HG03460 (cell line): Measurements from ENCODE around the gene ZSCAN2.

Experiments used
- ATAC-seq: cut with Tn5 transposase; IDR thresholded peaks from one replicate; pipeline ENCODE4 v1.9.1; 2021; ENCODE audit not compliant: unreplicated experiment

ZSCAN2 gene

DNA sequence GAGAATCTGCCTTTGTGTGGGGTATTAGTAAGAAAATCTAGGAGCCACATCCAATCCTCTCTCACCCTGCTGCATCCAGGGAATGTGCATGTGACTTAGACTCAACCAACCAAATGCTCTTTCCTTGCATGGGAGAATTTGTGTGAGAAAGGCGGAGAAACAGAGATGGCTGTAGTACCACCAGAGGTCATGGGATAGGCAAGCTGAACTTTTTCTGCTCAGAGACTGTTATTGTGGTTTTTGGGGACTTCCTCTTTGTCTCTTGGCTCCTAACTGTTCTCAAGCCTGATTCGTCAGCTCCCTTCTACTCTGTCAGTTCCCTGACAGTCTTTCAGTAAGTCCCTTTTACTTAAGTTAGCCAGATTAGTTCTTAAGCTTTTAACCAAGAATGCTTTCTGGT lies 2.6 kb upstream of the ZSCAN2 start:
- ATAC-seq = peak; percentile 33

DNA sequence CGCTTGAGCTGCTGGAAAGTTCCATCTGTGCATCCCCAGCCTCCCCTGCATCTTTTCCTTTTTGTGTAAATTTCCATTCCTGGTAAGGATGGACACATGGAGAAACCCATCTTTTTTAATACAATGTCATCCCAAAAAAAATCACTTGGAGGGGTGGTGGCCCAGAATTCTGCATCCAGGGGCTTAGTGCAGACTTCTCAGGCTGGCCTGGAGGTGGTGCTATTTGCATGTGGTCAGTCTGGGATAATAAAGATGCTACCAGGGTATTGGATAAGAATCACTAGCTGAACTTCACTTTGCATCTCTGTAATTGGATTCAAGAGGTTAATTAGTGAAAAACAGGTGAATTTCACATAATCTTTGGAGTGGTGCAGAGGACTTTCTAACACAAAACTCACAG lies 1.8 kb upstream of the ZSCAN2 start:
- no peak for ATAC-seq

DNA sequence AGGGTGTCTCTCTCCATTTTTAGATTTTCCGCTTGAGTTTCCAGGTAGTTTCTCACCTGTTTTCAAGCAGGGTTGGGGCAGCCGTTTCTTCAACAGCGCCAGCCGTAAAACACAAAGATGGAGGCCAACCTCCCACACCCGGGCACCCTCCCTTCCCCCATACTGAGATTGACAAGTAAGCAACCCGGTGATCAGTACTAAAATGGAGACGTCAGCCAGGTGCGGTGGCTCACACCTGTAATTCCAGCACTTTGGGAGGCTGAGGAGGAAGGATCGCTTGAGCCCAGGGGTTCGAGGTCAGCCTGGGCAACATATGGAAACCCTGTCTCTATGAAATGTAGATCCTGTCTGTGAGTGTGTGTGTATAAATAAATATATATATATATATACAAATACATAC lies 903 bp upstream of the ZSCAN2 start:
- no peak for ATAC-seq

DNA sequence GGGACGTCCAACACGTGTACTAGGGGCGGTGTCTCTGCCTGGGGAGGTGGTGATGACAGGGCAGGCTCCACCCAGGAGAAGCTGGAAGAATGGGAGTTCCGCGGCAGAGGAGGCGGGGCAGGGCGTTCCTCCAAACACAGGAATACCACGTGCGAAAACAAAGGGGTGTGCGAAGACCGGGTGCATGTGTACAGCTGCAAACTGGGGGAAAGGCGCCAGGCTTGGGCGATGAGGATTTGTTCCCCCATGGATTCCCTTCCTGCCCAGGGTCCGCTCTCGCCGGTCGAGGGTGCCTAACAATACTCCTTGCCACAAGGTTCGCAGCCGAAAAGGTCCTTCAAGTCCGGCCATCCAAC lies 500 bp upstream of the ZSCAN2 start:
- ATAC-seq = peak; percentile 3

DNA sequence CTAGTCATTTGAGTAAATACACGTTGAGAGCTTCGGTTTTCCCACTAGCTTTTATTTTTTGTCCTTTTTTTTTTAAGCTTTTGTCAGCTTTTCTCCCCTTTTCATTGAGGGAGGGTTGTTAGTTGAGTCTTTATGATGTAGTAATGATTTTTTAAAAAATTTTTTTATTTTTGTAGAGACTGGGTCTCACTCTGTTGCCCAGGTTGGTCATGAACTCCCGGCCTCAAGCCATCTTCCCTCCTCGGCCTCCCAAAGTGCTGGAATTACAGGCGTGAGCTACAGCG lies 688 bp downstream of the ZSCAN2 start:
- no peak for ATAC-seq

DNA sequence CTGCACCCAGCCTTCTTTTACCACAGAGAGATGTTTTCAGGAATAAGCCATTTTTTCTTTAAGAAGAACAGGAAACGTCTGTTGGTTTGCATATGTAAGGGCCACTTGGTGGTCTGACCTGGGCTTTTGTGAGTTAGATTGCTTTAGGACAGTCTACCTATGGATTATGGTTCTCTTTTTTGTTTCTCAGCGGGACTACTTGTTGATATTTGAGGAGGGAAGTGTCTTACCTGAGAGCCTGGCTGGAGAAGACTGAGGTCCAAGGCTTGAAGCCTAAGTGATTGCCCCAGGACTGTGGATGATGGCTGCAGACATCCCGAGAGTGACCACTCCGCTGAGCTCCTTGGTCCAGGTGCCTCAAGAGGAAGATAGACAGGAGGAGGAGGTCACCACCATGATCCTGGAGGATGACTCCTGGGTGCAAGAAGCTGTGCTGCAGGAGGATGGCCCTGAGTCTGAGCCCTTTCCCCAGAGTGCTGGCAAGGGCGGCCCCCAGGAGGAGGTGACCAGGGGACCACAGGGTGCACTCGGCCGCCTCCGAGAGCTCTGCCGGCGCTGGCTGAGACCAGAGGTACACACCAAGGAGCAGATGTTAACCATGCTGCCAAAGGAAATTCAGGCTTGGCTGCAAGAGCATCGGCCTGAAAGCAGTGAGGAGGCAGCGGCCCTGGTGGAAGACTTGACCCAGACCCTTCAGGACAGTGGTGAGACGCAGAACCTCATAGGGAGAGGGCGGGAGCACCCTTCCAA lies 3.0 kb downstream of the ZSCAN2 start:
- ATAC-seq = no peak

DNA sequence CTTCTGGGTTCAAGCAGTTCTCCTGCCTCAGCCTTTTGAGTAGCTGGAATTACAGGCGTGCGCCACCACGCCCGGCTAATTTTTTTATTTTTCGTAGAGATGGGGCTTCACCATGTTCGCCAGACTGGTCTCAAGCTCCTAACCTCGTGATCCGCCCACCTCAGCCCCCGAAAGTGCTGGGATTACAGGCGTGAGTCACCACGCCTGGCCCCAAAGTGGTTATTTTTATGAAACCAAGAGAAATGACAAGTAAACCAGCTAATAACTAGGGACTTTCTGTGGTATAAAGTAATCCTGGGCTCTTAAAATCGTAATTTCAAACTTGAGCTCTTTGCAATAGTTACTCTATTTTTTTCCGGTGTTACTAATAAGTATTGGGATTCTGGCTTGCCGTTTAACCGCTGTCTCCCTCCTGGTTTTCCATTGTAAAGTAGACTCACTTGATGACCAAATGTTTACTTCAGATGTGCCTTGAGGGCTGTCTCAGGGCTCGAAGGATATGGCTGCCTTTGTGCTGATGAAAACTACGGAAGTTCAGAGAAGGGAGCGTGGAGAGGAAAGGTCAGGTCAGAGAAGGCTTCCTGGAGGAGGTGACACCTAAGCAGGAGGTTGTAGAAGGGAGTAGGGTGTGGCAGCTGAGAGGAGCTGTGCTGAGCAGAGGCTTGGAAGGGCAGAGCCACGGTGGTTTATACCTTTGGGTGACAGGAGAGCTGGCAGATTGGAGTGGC lies 4.2 kb downstream of the ZSCAN2 start:
- ATAC-seq = no peak

DNA sequence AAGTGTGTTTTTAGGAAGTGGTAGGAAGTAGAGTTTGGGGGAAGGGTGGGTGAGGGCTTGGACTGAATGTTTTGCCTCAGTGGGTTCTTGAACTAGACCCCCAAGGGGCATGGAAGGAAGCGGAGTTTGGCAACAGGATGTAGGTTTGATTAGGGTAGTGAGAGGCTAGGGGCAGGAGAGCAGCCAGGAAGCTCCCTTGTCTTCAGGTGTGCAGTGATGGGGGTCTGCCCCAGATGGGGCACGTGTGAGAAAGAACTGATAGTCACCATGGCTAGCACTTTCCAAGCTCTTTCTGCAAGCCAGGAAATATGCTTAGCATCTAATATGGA lies 4.7 kb downstream of the ZSCAN2 start:
- no peak for ATAC-seq

DNA sequence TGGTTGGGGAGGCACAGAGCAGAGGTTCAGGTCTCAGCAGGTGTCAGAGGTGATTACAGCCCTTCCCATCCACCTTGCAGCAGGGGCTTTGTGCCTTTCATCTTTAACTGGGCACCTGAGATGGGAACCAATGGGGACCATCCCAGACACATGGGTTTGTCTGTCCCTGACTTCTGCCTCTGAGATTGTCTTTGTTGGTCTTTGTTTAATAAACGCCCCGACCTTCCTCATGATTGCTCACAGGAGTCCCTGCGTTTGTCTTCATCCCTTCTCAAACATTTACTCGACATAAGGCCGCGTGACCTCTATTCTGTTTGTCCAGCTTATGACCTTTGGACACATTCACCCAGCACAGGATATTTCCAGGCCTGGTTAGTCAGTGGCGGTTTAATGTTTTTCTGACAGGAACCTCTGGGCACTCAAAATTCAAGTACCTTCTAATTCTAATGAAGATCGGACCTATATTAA lies 5.9 kb downstream of the ZSCAN2 start:
- ATAC-seq = no peak

GRCh38 chr15:84608707-84609284 lies 8.0 kb downstream of the ZSCAN2 start:
- ATAC-seq = no peak

GRCh38 chr15:84609818-84610525 lies 9.2 kb downstream of the ZSCAN2 start:
- ATAC-seq = no peak

DNA sequence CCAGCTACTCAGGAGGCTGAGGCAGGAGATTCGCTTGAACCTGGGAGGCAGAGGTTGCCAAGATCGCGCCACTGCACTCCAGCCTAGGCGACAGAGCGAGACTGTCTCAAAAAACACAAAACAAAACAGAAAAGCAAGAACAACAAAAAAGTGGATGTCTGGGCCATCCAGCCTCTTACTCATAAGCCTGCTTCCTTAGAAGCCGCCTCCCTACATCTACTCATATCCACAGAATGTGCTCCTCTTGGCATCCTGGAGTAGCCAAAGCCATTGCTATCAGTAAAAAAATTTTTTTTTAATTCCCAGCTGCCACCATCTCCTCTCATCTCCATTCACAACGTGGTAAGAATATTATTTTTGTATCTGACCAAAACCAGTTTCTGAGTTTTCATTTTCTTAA lies 10.8 kb downstream of the ZSCAN2 start:
- ATAC-seq = no peak

- no peak for ATAC-seq
Observed at GRCh38 chr15:84616235-84616634, 15.4 kb downstream of the ZSCAN2 start.

DNA sequence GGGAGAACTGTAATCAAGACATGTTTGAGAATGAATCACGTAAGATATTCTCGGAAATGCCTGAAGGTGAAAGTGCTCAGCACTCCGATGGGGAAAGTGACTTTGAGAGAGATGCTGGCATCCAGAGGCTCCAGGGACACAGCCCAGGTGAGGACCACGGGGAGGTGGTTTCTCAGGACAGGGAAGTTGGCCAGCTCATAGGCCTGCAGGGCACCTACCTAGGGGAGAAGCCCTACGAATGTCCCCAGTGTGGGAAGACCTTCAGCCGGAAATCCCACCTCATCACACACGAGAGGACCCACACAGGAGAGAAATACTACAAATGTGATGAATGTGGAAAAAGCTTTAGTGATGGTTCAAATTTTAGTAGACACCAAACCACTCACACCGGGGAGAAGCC lies 19.8 kb downstream of the ZSCAN2 start:
- no peak for ATAC-seq

DNA sequence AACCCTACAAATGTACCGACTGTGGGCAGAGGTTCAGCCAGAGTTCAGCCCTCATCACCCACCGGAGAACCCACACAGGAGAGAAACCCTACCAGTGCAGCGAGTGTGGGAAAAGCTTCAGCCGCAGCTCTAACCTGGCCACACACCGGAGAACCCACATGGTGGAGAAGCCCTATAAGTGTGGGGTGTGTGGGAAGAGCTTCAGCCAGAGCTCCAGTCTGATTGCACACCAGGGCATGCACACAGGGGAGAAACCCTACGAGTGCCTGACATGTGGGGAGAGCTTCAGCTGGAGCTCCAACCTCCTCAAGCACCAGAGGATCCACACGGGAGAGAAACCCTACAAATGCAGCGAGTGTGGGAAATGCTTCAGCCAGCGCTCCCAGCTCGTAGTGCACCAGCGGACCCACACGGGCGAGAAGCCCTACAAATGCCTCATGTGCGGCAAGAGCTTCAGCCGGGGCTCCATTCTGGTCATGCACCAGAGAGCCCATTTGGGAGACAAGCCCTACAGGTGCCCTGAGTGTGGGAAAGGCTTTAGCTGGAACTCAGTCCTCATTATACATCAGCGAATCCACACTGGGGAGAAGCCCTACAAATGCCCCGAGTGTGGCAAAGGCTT lies 20.7 kb downstream of the ZSCAN2 start:
- ATAC-seq = no peak

DNA sequence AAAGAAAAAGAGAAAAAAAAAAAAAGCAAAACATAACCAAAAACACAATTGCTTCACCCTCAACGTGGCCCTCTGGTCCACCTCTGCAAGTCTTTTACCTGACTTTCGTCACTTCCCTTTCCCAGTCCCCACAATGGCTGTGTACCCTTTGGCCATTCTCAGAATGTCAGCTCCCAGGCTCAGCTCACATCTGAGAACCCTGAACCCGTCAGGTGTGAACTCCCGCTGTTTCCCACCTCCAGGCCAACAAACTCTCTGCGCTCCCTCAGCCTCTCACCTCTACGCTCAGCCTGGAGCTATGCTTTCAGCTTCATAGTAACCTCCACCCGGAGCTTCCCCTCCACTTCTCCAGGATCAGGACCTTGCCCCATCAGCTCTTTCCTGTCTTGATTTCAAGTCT lies 23.6 kb downstream of the ZSCAN2 start:
- no peak for ATAC-seq

DNA sequence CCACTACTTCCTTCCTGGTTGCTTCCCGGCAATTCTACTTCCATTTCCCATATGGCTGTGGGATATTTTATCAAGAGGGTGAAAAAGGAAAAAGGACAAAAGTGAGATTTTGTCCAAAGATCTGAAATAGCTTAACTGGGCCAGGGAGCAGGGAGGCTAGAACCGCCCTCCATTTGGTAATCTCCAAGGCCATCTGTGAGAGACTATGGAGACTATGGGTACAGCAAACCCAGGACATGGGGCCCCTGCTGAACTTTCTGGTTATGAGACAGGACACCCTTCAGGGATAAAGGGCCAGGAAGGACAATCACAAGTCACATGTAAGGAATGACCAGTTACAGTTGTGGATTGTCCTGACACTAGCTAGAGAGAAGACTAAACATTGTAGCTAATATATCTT lies 24.3 kb downstream of the ZSCAN2 start:
- ATAC-seq = no peak

- no peak for ATAC-seq
Observed at GRCh38 chr15:84629033-84629432, 28.2 kb downstream of the ZSCAN2 start.

DNA sequence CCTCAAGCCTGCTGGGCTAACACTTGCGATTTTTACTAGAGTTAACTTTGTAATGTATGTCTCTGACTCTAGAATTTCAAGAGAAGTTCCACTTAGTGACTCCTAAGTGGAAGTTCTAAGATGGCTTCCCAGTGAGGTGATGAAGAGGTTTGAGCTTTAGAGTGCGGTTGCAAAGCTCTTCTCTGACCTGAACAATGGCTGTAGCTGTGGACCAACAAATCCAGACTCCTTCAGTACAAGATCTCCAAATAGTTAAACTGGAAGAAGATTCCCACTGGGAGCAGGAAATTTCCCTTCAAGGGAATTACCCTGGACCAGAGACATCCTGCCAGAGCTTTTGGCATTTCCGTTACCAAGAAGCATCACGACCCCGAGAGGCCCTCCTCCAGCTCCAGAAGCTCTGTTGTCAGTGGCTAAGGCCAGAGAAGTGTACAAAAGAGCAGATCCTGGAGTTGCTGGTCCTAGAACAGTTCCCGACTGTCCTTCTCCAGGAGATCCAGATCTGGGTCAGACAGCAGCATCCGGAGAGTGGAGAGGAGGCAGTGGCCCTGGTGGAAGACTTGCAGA lies 31.0 kb downstream of the ZSCAN2 start:
- no peak for ATAC-seq

DNA sequence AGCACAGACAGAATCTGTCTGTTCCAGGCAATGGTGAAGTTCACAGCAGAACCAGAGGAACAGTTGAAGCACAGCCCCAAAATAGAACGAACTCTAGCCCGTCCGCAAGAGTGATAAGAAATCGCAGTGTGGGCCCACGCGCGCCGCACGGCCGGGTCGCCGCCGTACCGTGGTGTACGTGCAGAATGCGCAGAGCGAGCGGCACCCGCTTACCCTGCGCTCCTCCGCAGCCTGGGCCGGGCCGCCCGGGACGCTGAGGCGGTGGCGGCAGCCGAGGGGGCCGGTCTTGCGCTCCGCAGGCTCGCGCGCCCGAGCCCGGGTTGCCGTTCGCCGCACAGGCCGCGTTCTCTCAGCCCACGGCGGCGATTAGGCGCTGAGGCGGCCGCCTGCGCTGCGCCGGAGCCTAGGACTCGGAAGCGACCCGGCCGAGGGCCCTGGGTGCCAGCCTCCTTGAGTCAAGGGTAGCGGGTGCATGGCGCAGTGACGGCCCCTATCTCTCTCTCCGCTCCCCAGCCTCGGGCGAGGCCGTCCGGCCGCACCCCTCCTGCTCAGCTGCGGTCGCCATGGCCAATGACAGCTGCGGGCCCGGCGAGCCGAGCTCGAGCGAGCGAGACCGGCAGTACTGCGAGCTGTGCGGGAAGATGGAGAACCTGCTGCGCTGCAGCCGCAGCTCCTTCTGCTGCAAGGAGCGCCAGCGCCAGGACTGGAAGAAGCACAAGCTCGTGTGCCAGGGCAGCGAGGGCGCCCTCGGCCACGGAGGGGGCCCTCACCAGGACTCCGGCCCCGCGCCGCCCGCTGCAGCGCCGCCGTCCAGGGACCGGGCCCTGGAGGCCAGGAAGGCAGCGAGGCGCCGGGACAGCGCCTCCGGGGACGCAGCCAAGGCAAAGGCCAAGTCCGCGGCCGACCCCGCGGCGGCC lies 32.8 kb downstream of the ZSCAN2 start:
- ATAC-seq = peak; percentile 37
